Thymus (tissue), 11 donors: ENCODE measurements around the gene ZBTB5. TPM values are rescaled to one million over a fixed set of nuclear protein-coding genes. Genes with fewer than 3 reads are reported as not detected.
"Not testable (repeated sequence)": the region's sequence is repeated elsewhere in the genome, so short reads cannot be mapped to it uniquely, and the experiment has no call there.

ENCODE experiments used
- DNase-seq, 9 donors: peaks; one replicate each; pipeline ENCODE4 v3.0.0-alpha.2; 2013; ENCODE audit warnings: low spot score in 9 of 9, low read depth in 6 of 9, missing footprints in 1 of 9
- H3K27ac ChIP-seq, 2 donors: one replicate each; pipeline ENCODE4 v1.5.1; 2013; ENCODE audit warnings: control low read depth in 1 of 2, low read depth in 1 of 2, low read length in 1 of 2, mild to moderate bottlenecking in 1 of 2, moderate library complexity in 1 of 2
- H3K27me3 ChIP-seq, 2 donors: one replicate each; pipeline ENCODE4 v1.5.1; 2013; ENCODE audit warnings: low read length in 1 of 2; ENCODE audit not compliant: control insufficient read depth in 2 of 2, insufficient read depth in 1 of 2
- H3K36me3 ChIP-seq, 2 donors: one replicate each; pipeline ENCODE4 v1.5.1; 2013; ENCODE audit warnings: low read length in 1 of 2, mild to moderate bottlenecking in 1 of 2, moderate library complexity in 1 of 2; ENCODE audit not compliant: control insufficient read depth in 2 of 2, insufficient read depth in 2 of 2
- H3K4me1 ChIP-seq, 2 donors: one replicate each; pipeline ENCODE4 v1.5.1; 2013; ENCODE audit warnings: low read length in 2 of 2; ENCODE audit not compliant: control insufficient read depth in 2 of 2, insufficient read depth in 2 of 2
- H3K4me3 ChIP-seq, 2 donors: one replicate each; pipeline ENCODE4 v1.5.1; 2013; ENCODE audit warnings: low read length in 2 of 2, control low read depth in 1 of 2, mild to moderate bottlenecking in 1 of 2
- H3K9me3 ChIP-seq, 2 donors: one replicate each; pipeline ENCODE4 v1.5.1; 2013; ENCODE audit warnings: low read length in 1 of 2, mild to moderate bottlenecking in 1 of 2; ENCODE audit not compliant: control insufficient read depth in 2 of 2, insufficient read depth in 1 of 2
- WGBS: extraction: QIAGEN DNeasy Blood & Tissue Kit; methylation state at CpG from one replicate; pipeline ENCODE4 v1.1.7; 2013; 5-methylcytosine and 5-hydroxymethylcytosine counted together
- polyA plus RNA-seq: library from polyadenylated mRNA; stranded (reverse); fragments of 200-250 nt; gene quantifications from one replicate; pipeline ENCODE4 v1.2.3, GENCODE V29; 2013
- total RNA-seq: library from RNA; stranded (reverse); fragments of 120-200 nt; gene quantifications from one replicate; pipeline ENCODE4 v1.2.4, GENCODE V29; 2013
- donor health status: healthy.

The ZBTB5 gene
- total and polyA plus RNA-seq, 2 donors, result 8.0 to 10.9 TPM

DNA sequence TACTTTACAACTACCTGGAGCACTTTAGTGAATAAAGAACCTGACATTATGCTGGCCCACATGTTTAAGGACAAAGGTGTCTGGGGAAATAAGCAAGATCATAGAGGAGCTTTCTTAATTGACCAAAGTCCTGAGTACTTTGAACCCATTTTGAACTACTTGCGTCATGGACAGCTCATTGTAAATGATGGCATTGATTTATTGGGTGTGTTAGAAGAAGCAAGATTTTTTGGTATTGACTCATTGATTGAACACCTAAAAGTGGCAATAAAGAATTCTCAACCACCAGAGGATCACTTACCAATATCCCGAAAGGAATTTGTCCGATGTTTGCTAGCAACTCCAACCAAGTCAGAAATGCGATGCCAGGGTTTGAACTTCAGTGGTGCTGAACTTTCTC, 12.2 kb upstream of the ZBTB5 start:
- peaks cover 0 to 12% of the 10 kb centered on the region in 2 donors for H3K27me3 ChIP-seq
- H3K4me1 ChIP-seq, H3K36me3 ChIP-seq, DNase-seq, H3K27ac ChIP-seq, H3K4me3 ChIP-seq, H3K9me3 ChIP-seq: not testable (repeated sequence)
- WGBS, result 96% methylated on average over 4 of the region's 4 CpGs

DNA sequence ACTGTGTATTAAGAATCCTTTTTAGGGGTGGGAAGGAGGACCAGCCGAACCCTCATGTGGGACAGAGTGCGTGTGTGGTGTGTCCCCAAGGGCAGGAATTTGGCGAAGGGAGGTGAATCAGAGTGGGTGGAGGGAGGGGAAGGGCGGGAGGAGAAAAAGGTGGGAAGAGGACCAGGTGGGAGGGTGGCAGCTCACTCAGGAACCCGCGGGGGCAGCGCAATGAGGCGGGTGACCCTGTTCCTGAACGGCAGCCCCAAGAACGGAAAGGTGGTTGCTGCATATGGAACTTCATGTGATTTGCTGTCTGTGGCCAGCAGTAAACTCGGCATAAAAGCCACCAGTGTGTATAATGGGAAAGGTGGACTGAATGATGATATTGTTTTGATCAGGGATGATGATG, 11.7 kb upstream of the ZBTB5 start:
- no peak for DNase-seq
- Histone ChIP-seq H3K9me3 (peaks cover 0 to 4% of the 10 kb centered on the region in 2 donors), H3K4me3 (no peak overlapping the region), H3K27ac (no peak overlapping the region), H3K36me3 (no peaks in the 10 kb centered on the region), H3K27me3 (peaks cover 0 to 11% of the 10 kb centered on the region in 2 donors), H3K4me1 (no peaks in the 10 kb centered on the region)
- 81% methylated on average over 11 of the region's 11 CpGs for WGBS

DNA sequence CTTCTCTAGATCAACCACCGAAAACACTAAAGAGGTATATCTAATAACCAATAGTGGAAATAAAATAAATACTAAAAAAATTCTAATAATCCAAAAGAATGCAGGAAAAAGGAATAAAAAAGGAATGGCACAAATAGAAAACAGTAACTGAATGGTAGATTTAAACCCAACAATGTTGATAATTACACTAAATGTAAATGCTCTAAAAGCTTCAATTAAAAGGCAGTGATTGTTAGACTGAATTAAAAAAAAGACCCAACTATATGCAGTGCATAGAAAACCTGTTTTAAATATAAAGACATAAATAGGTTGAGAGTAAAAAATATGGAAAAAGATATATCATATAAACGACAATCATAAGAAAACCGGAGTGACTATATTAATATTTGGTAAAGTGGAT, 9.2 kb upstream of the ZBTB5 start:
- peaks cover 0 to 2% of the 10 kb centered on the region in 2 donors for H3K27me3 ChIP-seq
- DNase-seq, result no peak

DNA sequence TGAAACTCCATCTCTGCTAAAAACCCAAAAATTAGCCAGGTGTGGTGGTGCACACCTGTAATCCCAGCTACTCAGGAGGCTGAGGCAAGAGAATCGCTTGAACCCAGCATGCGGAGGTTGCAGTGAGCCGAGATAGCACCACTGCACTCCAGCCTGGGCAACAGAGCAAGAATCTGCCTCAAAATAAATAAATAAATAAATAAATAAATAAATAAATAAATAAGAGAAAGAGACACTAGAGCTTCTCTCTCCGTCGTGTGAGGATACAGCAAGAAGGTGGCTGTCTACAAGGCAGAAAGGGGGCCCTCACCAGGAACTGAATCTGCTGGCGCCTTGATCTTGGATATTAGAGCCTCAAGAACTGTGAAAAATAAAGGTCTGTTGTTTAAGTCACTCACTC, 8.7 kb upstream of the ZBTB5 start:
- 83% methylated on average over 6 of the region's 6 CpGs for WGBS

More for the DNA sequence above, 9.2 kb upstream of the ZBTB5 start:
- no peak overlapping the region for H3K4me3 ChIP-seq
- H3K27ac ChIP-seq, result no peak overlapping the region
- whole genome bisulfite sequencing, result 81% methylated on average over 3 of the region's 3 CpGs
- H3K36me3 ChIP-seq, result no peaks in the 10 kb centered on the region
- no peaks in the 10 kb centered on the region for H3K4me1 ChIP-seq
- peaks cover 0 to 4% of the 10 kb centered on the region in 2 donors for H3K9me3 ChIP-seq

DNA sequence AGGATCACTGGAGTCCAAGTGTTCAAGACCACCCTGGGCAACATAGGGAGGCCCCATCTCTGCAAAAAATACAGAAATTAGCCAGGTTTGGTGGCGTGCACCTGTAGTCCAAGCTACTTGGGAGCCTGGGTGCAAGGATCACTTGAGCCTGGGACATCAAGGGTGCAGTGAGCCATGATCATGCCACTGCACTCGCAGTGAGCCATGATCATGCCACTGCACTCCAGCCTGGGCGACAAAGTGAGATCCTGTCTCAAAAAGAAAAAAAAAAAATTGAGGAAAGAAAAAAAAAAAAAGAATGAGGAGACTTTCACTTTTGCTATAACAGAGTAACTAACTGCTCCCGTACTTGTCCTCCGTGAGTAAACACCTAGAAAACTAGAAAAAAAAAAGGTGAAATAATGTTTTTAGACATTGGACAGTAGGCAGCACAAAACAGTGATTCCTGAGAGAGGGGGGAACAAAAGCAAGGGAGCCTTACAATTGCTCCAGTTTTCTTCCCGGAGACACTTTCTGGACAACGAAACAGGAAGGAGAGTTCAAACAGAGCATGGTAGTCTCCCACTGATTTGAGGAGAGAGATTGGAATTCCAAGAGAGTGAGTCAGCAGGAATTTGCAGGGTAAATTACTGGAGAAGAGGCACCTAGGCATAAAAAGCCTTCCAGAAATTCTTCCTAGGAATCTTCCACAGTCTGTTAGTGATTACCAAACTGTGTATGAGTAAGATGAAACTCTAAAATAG, 6.9 kb upstream of the ZBTB5 start:
- 32% methylated on average over 7 of the region's 7 CpGs for WGBS
- Histone ChIP-seq H3K27ac (peak overlapping the region; percentile 15 to 77), H3K27me3 (peaks cover 0 to 2% of the 10 kb centered on the region in 2 donors), H3K36me3 (no peaks in the 10 kb centered on the region), H3K4me3 (peak overlapping the region in 1 of 2 donors; percentile 7), H3K4me1 (no peaks in the 10 kb centered on the region), H3K9me3 (peaks cover 0 to 4% of the 10 kb centered on the region in 2 donors)
- DNase-seq, result no peak

More for the DNA sequence above, 8.7 kb upstream of the ZBTB5 start:
- not testable (repeated sequence) for DNase-seq, H3K27me3 ChIP-seq, H3K9me3 ChIP-seq, H3K27ac ChIP-seq, H3K4me1 ChIP-seq, H3K4me3 ChIP-seq, H3K36me3 ChIP-seq

DNA sequence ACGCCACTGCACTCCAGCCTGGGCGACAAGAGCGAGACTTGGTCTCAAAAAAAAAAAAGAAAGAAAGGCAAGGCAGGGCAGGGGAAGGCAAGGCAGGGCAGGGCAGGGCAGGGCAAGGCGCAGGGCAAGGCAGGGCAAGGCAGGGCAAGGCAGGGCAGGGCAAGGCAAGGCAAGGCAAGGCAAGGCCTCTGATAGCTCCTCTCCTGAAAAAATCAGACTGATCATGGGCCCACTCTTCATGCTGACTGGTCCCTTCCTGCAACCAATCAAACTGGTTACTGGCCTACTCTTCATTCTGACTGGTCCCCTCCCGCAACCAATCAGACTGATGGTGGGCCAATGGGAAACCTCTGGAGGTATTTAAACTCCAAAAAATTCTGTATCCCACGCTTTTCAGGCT, 3.4 kb upstream of the ZBTB5 start:
- H3K36me3 ChIP-seq, result no peaks in the 10 kb centered on the region
- H3K4me3 ChIP-seq, result no peak overlapping the region
- 98% methylated on average over 6 of the region's 6 CpGs for WGBS
- DNase-seq, result no peak
- no peaks in the 10 kb centered on the region for H3K9me3 ChIP-seq
- no peak overlapping the region for H3K27ac ChIP-seq
- H3K27me3 ChIP-seq, result peaks cover 0 to 9% of the 10 kb centered on the region in 2 donors
- peaks cover 7 to 15% of the 10 kb centered on the region in 2 donors for H3K4me1 ChIP-seq

DNA sequence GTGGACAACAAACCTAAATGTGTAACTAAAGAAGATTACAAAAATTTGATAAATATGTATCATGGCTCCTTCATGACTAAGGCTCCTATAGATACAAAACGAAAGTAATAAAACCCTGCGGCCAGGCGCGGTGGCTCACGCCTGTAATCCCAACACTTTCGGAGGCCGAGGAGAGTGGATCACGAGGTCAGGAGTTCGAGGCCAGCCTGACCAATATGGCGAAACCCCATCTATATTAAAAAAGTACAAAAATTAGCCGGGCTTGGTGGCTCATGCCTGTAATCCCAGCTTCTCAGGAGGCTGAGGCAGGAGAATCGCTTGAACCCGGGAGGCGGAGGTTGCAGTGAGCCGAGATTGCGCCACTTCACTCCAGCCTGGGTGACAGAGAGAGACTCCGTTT, 2.3 kb upstream of the ZBTB5 start:
- not testable (repeated sequence) for H3K27me3 ChIP-seq, H3K4me3 ChIP-seq

DNA sequence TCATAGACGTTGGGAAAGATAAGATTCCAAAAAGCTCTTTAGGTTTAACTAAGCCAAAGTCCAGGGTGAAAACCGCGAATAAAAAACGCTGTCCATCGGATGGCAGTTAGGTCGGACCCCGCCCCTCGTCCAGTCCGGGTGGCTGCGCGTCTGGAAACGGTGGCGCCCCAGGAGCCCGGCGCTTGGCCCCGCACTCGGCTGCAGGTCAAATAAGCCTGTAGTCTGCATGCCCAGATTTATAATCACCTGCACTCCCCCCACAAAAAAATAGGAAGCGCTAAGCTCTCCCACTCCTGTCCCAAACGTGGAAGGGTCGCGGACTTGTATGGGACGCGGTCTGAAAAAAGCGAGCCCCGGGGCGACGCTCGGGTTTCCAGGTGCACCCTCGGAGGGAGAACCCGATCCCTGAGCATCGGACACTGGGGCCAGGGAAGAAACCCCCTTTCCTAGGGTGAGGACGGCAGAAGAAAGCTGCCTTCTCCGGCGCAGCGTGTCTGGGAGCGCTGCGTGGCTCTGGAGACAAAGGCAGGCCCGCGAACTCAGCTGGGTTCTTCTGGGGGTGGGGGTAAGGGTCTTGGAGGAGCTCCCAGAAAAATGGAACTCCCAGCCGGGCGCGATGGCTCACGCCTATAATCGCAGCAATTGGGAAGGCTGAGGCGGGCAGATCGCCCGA, 923 bp upstream of the ZBTB5 start:
- H3K4me1 ChIP-seq, result peaks cover 9 to 18% of the 10 kb centered on the region in 2 donors
- WGBS, result under 1% methylated on average over 47 of the region's 47 CpGs
- H3K27me3 ChIP-seq, result peaks cover 0 to 9% of the 10 kb centered on the region in 2 donors
- peak overlapping the region; percentile 67 to 96 for H3K27ac ChIP-seq
- no peaks in the 10 kb centered on the region for H3K9me3 ChIP-seq
- H3K36me3 ChIP-seq, result no peaks in the 10 kb centered on the region
- peak overlapping the region; percentile 73 to 89 for H3K4me3 ChIP-seq
- peak in 3 of 9 donors; percentile 26 to 56 (median 27) for DNase-seq

More for the DNA sequence above, 2.3 kb upstream of the ZBTB5 start:
- H3K27ac ChIP-seq, H3K9me3 ChIP-seq, H3K36me3 ChIP-seq, DNase-seq: not testable (repeated sequence)
- H3K4me1 ChIP-seq, result peaks cover 9 to 18% of the 10 kb centered on the region in 2 donors
- 98% methylated on average over 17 of the region's 17 CpGs for WGBS
